Lower leg skin (tissue), 3 donors: ENCODE measurements around the gene KIF3B.

ENCODE experiments used
- POLR2A ChIP-seq, 2 donors: fragments of 450-650 bp; IDR thresholded peaks; one replicate each; pipeline ENCODE4 v1.6.1; 2016 to 2017; ENCODE audit warnings: antibody characterized with exemption in 2 of 2, mild to moderate bottlenecking in 1 of 2, moderate library complexity in 1 of 2
- TF ChIP-seq, protein P1 (sequence below), 3 donors: fragments of 450-650 bp; IDR thresholded peaks; one replicate each; pipeline ENCODE4 v1.5.1; 2016; ENCODE audit warnings: antibody characterized with exemption in 3 of 3, mild to moderate bottlenecking in 3 of 3, moderate library complexity in 2 of 3

- no peak for TF ChIP-seq POLR2A (IDR thresholded peaks at IDR 0.05)
- TF ChIP-seq, protein P1, sequence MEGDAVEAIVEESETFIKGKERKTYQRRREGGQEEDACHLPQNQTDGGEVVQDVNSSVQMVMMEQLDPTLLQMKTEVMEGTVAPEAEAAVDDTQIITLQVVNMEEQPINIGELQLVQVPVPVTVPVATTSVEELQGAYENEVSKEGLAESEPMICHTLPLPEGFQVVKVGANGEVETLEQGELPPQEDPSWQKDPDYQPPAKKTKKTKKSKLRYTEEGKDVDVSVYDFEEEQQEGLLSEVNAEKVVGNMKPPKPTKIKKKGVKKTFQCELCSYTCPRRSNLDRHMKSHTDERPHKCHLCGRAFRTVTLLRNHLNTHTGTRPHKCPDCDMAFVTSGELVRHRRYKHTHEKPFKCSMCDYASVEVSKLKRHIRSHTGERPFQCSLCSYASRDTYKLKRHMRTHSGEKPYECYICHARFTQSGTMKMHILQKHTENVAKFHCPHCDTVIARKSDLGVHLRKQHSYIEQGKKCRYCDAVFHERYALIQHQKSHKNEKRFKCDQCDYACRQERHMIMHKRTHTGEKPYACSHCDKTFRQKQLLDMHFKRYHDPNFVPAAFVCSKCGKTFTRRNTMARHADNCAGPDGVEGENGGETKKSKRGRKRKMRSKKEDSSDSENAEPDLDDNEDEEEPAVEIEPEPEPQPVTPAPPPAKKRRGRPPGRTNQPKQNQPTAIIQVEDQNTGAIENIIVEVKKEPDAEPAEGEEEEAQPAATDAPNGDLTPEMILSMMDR (IDR thresholded peaks at IDR 0.05) = no peak
Observed at GRCh38 chr20:32277361-32278198, at the start of gene KIF3B.
